H1 (cell line): Measurements from ENCODE around the gene PHLPP1. TPM values are rescaled to one million over a fixed set of nuclear protein-coding genes. Genes with fewer than 3 reads are reported as not detected.

Experiments used
- CTCF ChIA-PET: fragments of 300-600 bp; sonication (Branson Sonifier 250); formaldehyde crosslinking; loops from one replicate; lab custom pipeline; 2021; ENCODE audit not compliant: partially characterized antibody; lab: Charles Lee
- POLR2A ChIA-PET: fragments of 300-600 bp; sonication (Branson Sonifier 250); formaldehyde crosslinking; loops from one replicate; lab custom pipeline; 2021; ENCODE audit warnings: inconsistent platforms; ENCODE audit not compliant: partially characterized antibody; lab: Charles Lee
- DNase-seq, 2 experiments: peaks; one replicate each; pipeline versions ENCODE4 v3.0.0 to v3.0.0-alpha.2; 2010 to 2022; ENCODE audit warnings: low spot score in 2 of 2, low read depth in 1 of 2, mixed read lengths in 1 of 2
- FAIRE-seq: peaks from 2 replicates; lab custom pipeline; 2011; peaks lifted over from hg19 to GRCh38; lab: Jason Lieb, UNC
- H2AFZ ChIP-seq: 2 replicates; pipeline ENCODE4 v1.8.1; 2012; ENCODE audit warnings: low read length, inconsistent platforms
- H2AK5ac ChIP-seq: 2 replicates; pipeline ENCODE4 v1.6.1; 2013; ENCODE audit warnings: low read depth, low read length
- H2BK120ac ChIP-seq: replicated peaks from 2 replicates; pipeline ENCODE3; 2013; ENCODE audit warnings: low read depth, low read length, inconsistent platforms
- H2BK12ac ChIP-seq: 2 replicates; pipeline ENCODE4 v1.6.1; 2013; ENCODE audit warnings: low read depth, low read length
- H2BK15ac ChIP-seq: 2 replicates; pipeline ENCODE4 v1.6.1; 2013; ENCODE audit warnings: low read length
- H2BK20ac ChIP-seq: 2 replicates; pipeline ENCODE4 v1.6.1; 2013; ENCODE audit warnings: low read length
- H2BK5ac ChIP-seq: 2 replicates; pipeline ENCODE4 v1.6.1; 2013; ENCODE audit warnings: low read depth, low read length
- H3K14ac ChIP-seq: 2 replicates; pipeline ENCODE4 v1.6.1; 2013; ENCODE audit warnings: inconsistent platforms; ENCODE audit not compliant: insufficient read length
- H3K18ac ChIP-seq: 2 replicates; pipeline ENCODE4 v1.6.1; 2013; ENCODE audit warnings: low read length; ENCODE audit errors: extremely low read depth
- H3K23ac ChIP-seq: 2 replicates; pipeline ENCODE4 v1.6.1; 2013; ENCODE audit warnings: inconsistent platforms; ENCODE audit not compliant: insufficient read length
- H3K23me2 ChIP-seq: 2 replicates; pipeline ENCODE4 v1.6.1; 2013; ENCODE audit warnings: low read depth, low read length
- H3K27ac ChIP-seq: 2 replicates; pipeline ENCODE4 v1.6.1; 2011; ENCODE audit warnings: low read depth, low read length, inconsistent platforms
- H3K27me3 ChIP-seq, 4 experiments: replicated peaks in 1 of 4; 1 replicate in 1 of 4; 2 replicates in 3 of 4; pipeline versions ENCODE4 v1.6.1 to v1.8.1; 2011 to 2013; ENCODE audit warnings: low read length in 3 of 4, mild to moderate bottlenecking in 3 of 4, inconsistent platforms in 2 of 4, mixed read lengths in 2 of 4, moderate library complexity in 1 of 4; ENCODE audit not compliant: control insufficient read depth in 3 of 4, insufficient read depth in 3 of 4; ENCODE audit errors: extremely low read depth in 1 of 4
- H3K36me3 ChIP-seq, 4 experiments: 2 replicates each; pipeline versions ENCODE4 v1.6.1 to v1.8.1; 2011 to 2013; ENCODE audit warnings: mild to moderate bottlenecking in 4 of 4, low read length in 3 of 4, moderate library complexity in 2 of 4, control low read depth in 1 of 4, inconsistent platforms in 1 of 4; ENCODE audit not compliant: insufficient read depth in 4 of 4, control insufficient read depth in 2 of 4
- H3K4ac ChIP-seq: replicated peaks from 2 replicates; pipeline ENCODE3; 2013; ENCODE audit warnings: low read length, low read depth, mixed read lengths, inconsistent platforms; ENCODE audit not compliant: insufficient read length
- H3K4me1 ChIP-seq, 4 experiments: replicated peaks in 1 of 4; 1 replicate in 1 of 4; 2 replicates in 3 of 4; pipeline versions ENCODE4 v1.6.1 to v1.8.1; 2011 to 2013; ENCODE audit warnings: low read length in 3 of 4, inconsistent platforms in 2 of 4, mixed read lengths in 1 of 4; ENCODE audit not compliant: insufficient read depth in 4 of 4, control insufficient read depth in 3 of 4
- H3K4me2 ChIP-seq, 2 experiments: 2 replicates each; pipeline versions ENCODE4 v1.6.1 to v1.8.1; 2011 to 2013; ENCODE audit warnings: low read depth in 2 of 2, low read length in 2 of 2, control low read depth in 1 of 2, inconsistent platforms in 1 of 2, mild to moderate bottlenecking in 1 of 2; ENCODE audit not compliant: insufficient read depth in 1 of 2
- H3K4me3 ChIP-seq, 4 experiments: fragments of 200-600, 300-600 bp in 1 of 4; sonication (generic), shearing (Covaris generic), sonication (Bioruptor Twin) in 1 of 4; 2 replicates each; pipeline versions ENCODE4 v1.5.1 to v1.8.1; 2011 to 2016; ENCODE audit warnings: low read length in 4 of 4, low read depth in 3 of 4, control low read depth in 2 of 4, inconsistent platforms in 2 of 4, mild to moderate bottlenecking in 2 of 4, mixed read lengths in 1 of 4, moderate library complexity in 1 of 4; ENCODE audit not compliant: insufficient read depth in 2 of 4; ENCODE audit errors: extremely low read depth in 1 of 4
- H3K56ac ChIP-seq: replicated peaks from 2 replicates; pipeline ENCODE3; 2013; ENCODE audit warnings: low read depth, mild to moderate bottlenecking, mixed read lengths, low read length, inconsistent platforms; ENCODE audit not compliant: insufficient read length
- H3K79me1 ChIP-seq: 2 replicates; pipeline ENCODE4 v1.6.1; 2013; ENCODE audit warnings: low read depth, low read length, control low read depth
- H3K79me2 ChIP-seq, 2 experiments: 2 replicates each; pipeline versions ENCODE4 v1.6.1 to v1.8.1; 2012 to 2013; ENCODE audit warnings: low read length in 2 of 2, mild to moderate bottlenecking in 2 of 2, inconsistent platforms in 1 of 2; ENCODE audit not compliant: insufficient read depth in 2 of 2, control insufficient read depth in 1 of 2
- H3K9ac ChIP-seq, 4 experiments: replicated peaks in 1 of 4; 1 replicate in 1 of 4; 2 replicates in 3 of 4; pipeline versions ENCODE4 v1.6.1 to v1.8.1; 2011 to 2013; ENCODE audit warnings: low read depth in 3 of 4, low read length in 3 of 4, control low read depth in 2 of 4, mild to moderate bottlenecking in 2 of 4, moderate library complexity in 2 of 4, inconsistent platforms in 1 of 4; ENCODE audit errors: extremely low read depth in 1 of 4
- H3K9me3 ChIP-seq, 2 experiments: 2 replicates each; pipeline versions ENCODE4 v1.6.1 to v1.8.1; 2012 to 2013; ENCODE audit warnings: mild to moderate bottlenecking in 2 of 2, moderate library complexity in 2 of 2, control low read depth in 1 of 2, inconsistent platforms in 1 of 2, low read depth in 1 of 2, low read length in 1 of 2, mixed read lengths in 1 of 2; ENCODE audit not compliant: insufficient read depth in 2 of 2
- H4K20me1 ChIP-seq, 2 experiments: replicated peaks in 1 of 2; 2 replicates each; pipeline versions ENCODE3 to v1.8.1; 2011 to 2013; ENCODE audit warnings: inconsistent platforms in 2 of 2, low read length in 2 of 2, mild to moderate bottlenecking in 1 of 2; ENCODE audit not compliant: insufficient read depth in 2 of 2, control insufficient read depth in 1 of 2
- H4K5ac ChIP-seq: 2 replicates; pipeline ENCODE4 v1.6.1; 2013; ENCODE audit warnings: low read length, low read depth, mixed read lengths, inconsistent platforms; ENCODE audit not compliant: insufficient read length
- H4K8ac ChIP-seq: 2 replicates; pipeline ENCODE4 v1.8.0; 2013; ENCODE audit warnings: mild to moderate bottlenecking, moderate library complexity, low read length, inconsistent platforms; ENCODE audit not compliant: insufficient read depth; ENCODE audit errors: extremely low read depth
- H4K91ac ChIP-seq: replicated peaks from 2 replicates; pipeline ENCODE3; 2013; ENCODE audit warnings: low read length, mixed read lengths, inconsistent platforms; ENCODE audit not compliant: insufficient read length
- BCL11A ChIP-seq, 2 experiments: IDR thresholded peaks; one replicate each; pipeline ENCODE4 v1.6.1; 2011; ENCODE audit warnings: low read depth in 2 of 2, low read length in 2 of 2, mild to moderate bottlenecking in 2 of 2
- CHD2 ChIP-seq: IDR thresholded peaks from 2 replicates; pipeline ENCODE4 v1.6.1; 2012; ENCODE audit warnings: low read length, improper control_type of control experiment
- EP300 ChIP-seq, 2 experiments: IDR thresholded peaks; 1 replicate in 1 of 2; 2 replicates in 1 of 2; pipeline ENCODE4 v1.6.1; 2011 to 2012; ENCODE audit warnings: low read depth in 2 of 2, low read length in 2 of 2, mild to moderate bottlenecking in 2 of 2, borderline replicate concordance in 1 of 2, inconsistent platforms in 1 of 2, moderate library complexity in 1 of 2
- EZH2 ChIP-seq: fragments of 200-600 bp; sonication (generic); IDR thresholded peaks from 2 replicates; pipeline ENCODE4 v1.7.1; 2012; ENCODE audit warnings: low read depth, mild to moderate bottlenecking, moderate library complexity, low read length, inconsistent platforms; ENCODE audit not compliant: severe bottlenecking
- FOSL1 ChIP-seq: IDR thresholded peaks from 2 replicates; pipeline ENCODE4 v1.6.1; 2011; ENCODE audit warnings: mild to moderate bottlenecking, low read depth, low read length, moderate library complexity; ENCODE audit not compliant: insufficient read depth
- KDM4A ChIP-seq: IDR thresholded peaks from one replicate; pipeline ENCODE4 v1.7.1; 2012; ENCODE audit warnings: low read depth, mild to moderate bottlenecking, moderate library complexity, low read length, inconsistent platforms; ENCODE audit not compliant: severe bottlenecking
- NRF1 ChIP-seq: IDR thresholded peaks from 2 replicates; pipeline ENCODE4 v1.6.1; 2011; ENCODE audit warnings: mild to moderate bottlenecking, low read depth, low read length, improper control_type of control experiment
- SP1 ChIP-seq: IDR thresholded peaks from 2 replicates; pipeline ENCODE4 v1.6.1; 2011; ENCODE audit warnings: low read depth, low read length
- SP2 ChIP-seq: IDR thresholded peaks from 2 replicates; pipeline ENCODE4 v1.6.1; 2012; ENCODE audit warnings: mild to moderate bottlenecking, low read length, inconsistent platforms
- SRF ChIP-seq: IDR thresholded peaks from 2 replicates; pipeline ENCODE4 v1.6.1; 2011; ENCODE audit warnings: mild to moderate bottlenecking, low read depth, low read length, moderate library complexity
- SUZ12 ChIP-seq: fragments of 200-600 bp; sonication (generic); IDR thresholded peaks from 2 replicates; pipeline ENCODE4 v1.6.1; 2012; ENCODE audit warnings: mild to moderate bottlenecking, inconsistent platforms, low read length, moderate library complexity, mixed read lengths
- TAF7 ChIP-seq: optimal IDR thresholded peaks from 2 replicates; pipeline ENCODE3; 2011; ENCODE audit warnings: low read depth, mild to moderate bottlenecking, inconsistent platforms, low read length, moderate library complexity, borderline replicate concordance
- ZNF274 ChIP-seq: IDR thresholded peaks from 2 replicates; pipeline ENCODE4 v1.7.0; 2012; ENCODE audit warnings: low read length, borderline replicate concordance; ENCODE audit errors: extremely low read depth
- WGBS, 2 experiments: shearing (Covaris generic) in 1 of 2; methylation state at CpG; one replicate each; pipeline versions ENCODE4 v1.1.6 to v1.1.7; 2013 to 2015; ENCODE audit warnings: low lambda C conversion rate in 2 of 2, mixed read lengths in 2 of 2, inconsistent platforms in 1 of 2, low coverage in 1 of 2, missing lambda C conversion rate in 1 of 2; ENCODE audit not compliant: insufficient replicate concordance in 2 of 2, insufficient coverage in 1 of 2, insufficient read length in 1 of 2; ENCODE audit errors: extremely low coverage in 1 of 2, missing lambda C conversion rate in 1 of 2; 5-methylcytosine and 5-hydroxymethylcytosine counted together
- polyA plus RNA-seq, 7 experiments: library from polyadenylated mRNA; depleted of rRNA in 3 of 7; stranded (reverse) in 5 of 7; unstranded in 2 of 7; fragments of >200 nt in 5 of 7; fragments of 200-250 nt in 2 of 7; gene quantifications; 1 replicate in 5 of 7; 2 replicates in 1 of 7; 4 replicates in 1 of 7; pipeline versions ENCODE4 v1.2.1 to v1.2.3, GENCODE V29; 2011 to 2013; ENCODE audit warnings: missing spikeins in 2 of 7, mixed read lengths in 2 of 7
- total RNA-seq: library from RNA; stranded (reverse); fragmentation: NEBNext Ultra II Directional; extraction: Animal tissue kit (Norgen Biotek cat#: 25700); gene quantifications from 2 replicates; pipeline ENCODE4 v1.2.1, GENCODE V29; 2021
- TF ChIP-seq, protein P1 (sequence below): IDR thresholded peaks from 2 replicates; pipeline ENCODE4 v1.6.1; 2011; ENCODE audit warnings: low read depth, mild to moderate bottlenecking, low read length; ENCODE audit not compliant: insufficient read depth

PHLPP1 gene
- total and polyA plus RNA-seq, 2 of the 8 experiments (the other 6 are each of a cell fraction or from before 2014, with no cell fraction given), result 28.0 to 66.3 TPM

DNA sequence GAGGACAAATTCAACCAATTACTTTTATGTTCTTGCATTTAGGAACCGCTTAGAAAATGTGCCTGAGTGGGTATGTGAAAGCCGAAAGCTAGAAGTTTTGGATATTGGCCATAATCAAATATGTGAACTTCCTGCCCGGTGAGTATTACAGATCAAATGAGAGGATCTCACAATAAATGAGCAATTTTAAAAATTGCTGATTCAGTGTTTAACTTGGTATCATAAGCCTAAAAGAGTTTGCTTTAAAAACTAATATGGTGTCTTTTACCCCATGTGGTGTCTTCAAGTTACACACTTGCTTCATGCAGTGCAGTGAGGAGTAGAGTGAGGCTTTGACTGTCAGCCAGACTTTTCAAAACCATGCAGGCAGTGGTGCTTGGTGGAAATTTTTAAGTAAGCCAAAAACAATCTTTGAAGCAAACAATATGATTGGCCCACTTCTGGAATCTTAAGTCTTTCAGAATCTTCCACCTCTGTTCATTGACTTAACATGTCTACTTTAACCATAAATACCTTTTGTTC is 199.6 kb downstream of the PHLPP1 start:
- no peak overlapping the region for H3K4me2 ChIP-seq
- no peaks in the 10 kb centered on the region for H3K27me3 ChIP-seq
- WGBS, 2 experiments, result 90% methylated on average over 3 of the region's 3 CpGs; no CpG with 5 or more reads in 1 of the 2 experiments
- no peak overlapping the region for H2AK5ac ChIP-seq
- no peak overlapping the region for H4K8ac ChIP-seq
- H3K9me3 ChIP-seq, result no peaks in the 10 kb centered on the region
- H2BK120ac ChIP-seq, result no peak overlapping the region
- ChIA-PET CTCF (no interaction called here), POLR2A (no interaction called here)
- H3K18ac ChIP-seq, result no peak overlapping the region
- no peaks in the 10 kb centered on the region; the same call in 1 of the 2 replicates for H3K23me2 ChIP-seq
- H2BK12ac ChIP-seq, result no peak overlapping the region
- H3K56ac ChIP-seq, result no peak overlapping the region
- no peak overlapping the region for H2BK5ac ChIP-seq
- no peak overlapping the region for H3K4me3 ChIP-seq
- H3K4ac ChIP-seq, result no peak overlapping the region
- H2BK20ac ChIP-seq, result no peak overlapping the region
- FAIRE-seq (no peak), DNase-seq (no peak)
- no peaks in the 10 kb centered on the region for H4K20me1 ChIP-seq
- H2AFZ ChIP-seq, result no peak overlapping the region
- no peaks in the 10 kb centered on the region for H3K79me2 ChIP-seq
- no peak overlapping the region for H3K27ac ChIP-seq
- no peak overlapping the region for H3K9ac ChIP-seq
- no peak overlapping the region for H3K14ac ChIP-seq
- H3K23ac ChIP-seq, result no peak overlapping the region
- H4K5ac ChIP-seq, result no peak overlapping the region
- no peak overlapping the region for H4K91ac ChIP-seq
- H3K36me3 ChIP-seq, result peaks cover 0 to 26% (median 12%) of the 10 kb centered on the region in 4 experiments; a peak in 6 of 8 replicates
- no peaks in the 10 kb centered on the region for H3K4me1 ChIP-seq
- no peaks in the 10 kb centered on the region for H3K79me1 ChIP-seq
- H2BK15ac ChIP-seq, result no peak overlapping the region
- no peak for TF ChIP-seq KDM4A
- no peak for TF ChIP-seq BCL11A (IDR thresholded peaks at IDR 0.05; ENCODE audit: low read depth in 2 of 2, low read length in 2 of 2)
- no peak for TF ChIP-seq EP300 (IDR thresholded peaks at IDR 0.05; ENCODE audit: borderline replicate concordance in 1 of 2, low read depth in 2 of 2, low read length in 2 of 2)
- TF ChIP-seq SP1, result no peak
- TF ChIP-seq FOSL1, result no peak
- TF ChIP-seq SRF, result no peak
- no peak for TF ChIP-seq NRF1
- TF ChIP-seq TAF7, result no peak
- no peak for TF ChIP-seq EZH2
- TF ChIP-seq SUZ12, result no peak
- TF ChIP-seq CHD2, result no peak
- TF ChIP-seq, protein P1, sequence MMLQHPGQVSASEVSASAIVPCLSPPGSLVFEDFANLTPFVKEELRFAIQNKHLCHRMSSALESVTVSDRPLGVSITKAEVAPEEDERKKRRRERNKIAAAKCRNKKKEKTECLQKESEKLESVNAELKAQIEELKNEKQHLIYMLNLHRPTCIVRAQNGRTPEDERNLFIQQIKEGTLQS, result no peak
- no peak for TF ChIP-seq SP2
- no peak for TF ChIP-seq ZNF274
